RPMI8226 (cell line): Measurements from ENCODE around the gene BCL11B.

Source experiments
- DNase-seq: peaks from one replicate; pipeline ENCODE4 v3.0.0-alpha.2; 2015

BCL11B gene

DNA sequence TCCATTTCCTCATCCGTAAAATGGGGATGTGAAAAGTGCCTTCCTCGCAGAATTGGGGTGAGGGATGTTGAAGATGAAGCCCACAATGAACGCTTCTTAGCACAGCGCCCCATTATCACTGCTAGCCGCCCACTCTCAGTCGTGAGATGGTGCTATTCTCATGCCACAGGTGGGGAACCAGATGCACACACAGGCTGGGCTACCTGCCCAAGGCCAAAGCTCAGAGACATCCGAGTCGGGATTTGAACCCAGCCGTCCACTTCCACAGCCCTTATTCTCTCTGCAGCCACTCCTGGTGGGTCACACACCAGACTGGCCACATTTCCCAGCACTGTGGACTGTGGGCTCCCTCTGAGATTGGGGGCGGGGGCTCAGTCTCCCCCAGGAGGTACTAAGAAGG lies 55.8 kb downstream of the BCL11B start:
- DNase-seq: no peak

DNA sequence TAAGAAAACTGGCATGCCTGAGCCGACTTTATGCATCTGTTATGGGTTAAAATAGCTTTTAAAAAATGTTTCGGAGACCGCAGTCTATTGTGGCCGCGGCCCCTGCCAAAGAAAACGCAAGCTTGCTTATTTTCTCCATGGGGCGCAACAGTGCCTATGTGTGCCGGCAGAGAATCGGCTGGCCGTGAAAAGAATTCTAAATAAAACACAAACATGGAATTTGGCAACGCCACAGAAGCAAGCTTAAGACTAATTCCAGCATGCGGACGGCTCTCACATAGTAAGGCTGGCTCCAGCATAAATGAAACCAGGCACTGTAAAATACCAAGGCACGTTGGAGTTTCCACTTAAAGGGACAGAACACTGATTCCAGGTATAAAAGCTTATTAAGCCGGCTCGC lies 56.7 kb downstream of the BCL11B start:
- no peak for DNase-seq

DNA sequence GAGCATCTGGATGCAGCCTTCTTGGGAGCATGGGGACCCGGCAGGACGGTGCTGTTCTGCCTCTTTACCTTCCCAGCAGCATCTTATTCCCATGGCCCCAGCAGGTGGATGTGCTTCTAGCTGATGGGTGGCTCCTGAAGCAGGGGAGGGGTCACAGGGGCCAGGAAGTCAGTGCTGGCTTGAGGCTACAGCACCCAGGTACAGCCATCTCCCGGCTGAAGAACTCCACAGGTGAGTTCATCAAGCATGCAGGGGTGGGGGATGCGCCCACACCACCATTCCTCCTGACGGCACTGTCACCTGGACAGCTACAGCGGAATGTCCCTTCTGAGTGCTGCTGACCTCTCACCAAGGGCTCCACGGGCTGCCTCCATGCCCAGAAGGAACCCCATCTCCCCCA lies 57.3 kb downstream of the BCL11B start:
- DNase-seq: no peak

DNA sequence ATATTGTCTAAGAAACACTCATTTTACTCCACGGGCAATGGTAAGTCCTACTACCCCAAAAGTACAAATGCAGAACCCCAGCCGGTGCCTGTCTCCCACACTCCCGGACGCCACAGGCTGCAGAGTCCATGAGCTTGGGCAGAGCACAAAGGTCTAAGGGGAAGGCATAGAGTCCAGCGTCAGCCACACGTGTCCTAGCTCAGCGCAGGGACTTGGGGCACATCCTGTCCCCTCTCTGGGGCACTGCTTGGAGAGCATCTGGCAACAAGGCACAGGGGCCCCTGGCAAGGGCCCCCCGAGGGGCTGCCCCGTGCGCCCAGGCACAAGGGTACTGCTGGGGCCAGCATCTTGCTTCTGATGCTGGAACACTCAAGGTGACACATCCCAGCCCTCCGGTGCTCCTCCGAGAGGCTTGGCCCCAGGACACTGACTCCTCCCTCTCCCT lies 58.4 kb downstream of the BCL11B start:
- no peak for DNase-seq

DNA sequence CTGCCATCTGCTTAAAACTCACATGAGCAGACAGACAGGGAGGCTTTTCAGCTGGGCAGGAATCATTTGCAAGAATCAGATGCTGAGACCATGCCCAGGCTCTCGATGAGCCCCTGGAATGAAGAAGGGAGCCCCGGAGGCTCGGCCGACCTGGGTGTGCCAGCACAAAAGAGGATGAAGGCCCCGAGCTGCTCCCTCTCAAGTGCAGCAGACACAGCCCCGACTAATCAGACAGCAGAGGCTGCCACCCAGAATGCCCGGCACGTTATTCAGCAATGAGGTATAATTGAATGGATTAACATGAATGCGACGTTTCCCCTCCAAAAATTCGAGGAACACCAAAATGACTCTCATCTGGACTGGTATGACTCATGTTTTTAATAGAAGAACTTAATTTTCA lies 58.9 kb downstream of the BCL11B start:
- no peak for DNase-seq

DNA sequence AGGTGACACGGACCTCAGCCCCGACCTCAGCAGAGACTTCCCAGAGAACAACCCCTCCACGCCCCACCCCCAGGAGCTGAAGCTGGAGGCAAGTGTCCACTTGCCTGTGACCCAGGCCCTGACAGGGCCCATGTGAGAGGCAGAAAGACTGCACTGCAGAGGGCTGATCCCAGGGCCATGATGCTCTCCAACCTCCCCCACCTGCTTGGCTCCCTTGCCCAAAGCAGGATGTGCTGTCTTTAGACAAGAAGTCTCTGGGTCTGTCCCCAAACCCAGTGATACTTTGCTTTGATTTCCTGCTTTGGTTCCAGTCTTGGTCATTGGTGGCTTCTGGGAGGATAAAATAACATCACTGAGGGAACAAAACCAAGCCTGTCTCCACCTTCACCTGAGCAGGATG lies 59.4 kb downstream of the BCL11B start:
- DNase-seq: no peak

DNA sequence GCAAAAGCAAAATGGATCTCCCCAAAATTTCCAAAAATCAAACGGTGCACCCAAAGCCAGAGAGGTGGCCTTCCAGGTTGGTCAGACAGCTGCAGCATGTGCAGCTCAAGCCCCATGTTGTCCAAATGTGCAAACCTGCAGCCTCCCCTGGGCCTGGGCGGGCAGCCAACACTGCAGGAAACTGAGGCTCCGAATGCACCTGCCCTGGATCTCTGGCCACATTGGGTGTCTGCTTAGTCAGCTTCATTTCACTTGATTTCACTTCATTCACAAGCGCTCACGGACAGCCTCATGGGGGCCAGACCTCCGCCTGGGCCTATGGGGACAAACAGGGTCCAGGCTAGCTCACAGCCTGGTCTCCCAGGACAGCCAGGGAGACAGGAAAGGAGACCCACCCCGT lies 59.8 kb downstream of the BCL11B start:
- DNase-seq: peak; percentile 47

DNA sequence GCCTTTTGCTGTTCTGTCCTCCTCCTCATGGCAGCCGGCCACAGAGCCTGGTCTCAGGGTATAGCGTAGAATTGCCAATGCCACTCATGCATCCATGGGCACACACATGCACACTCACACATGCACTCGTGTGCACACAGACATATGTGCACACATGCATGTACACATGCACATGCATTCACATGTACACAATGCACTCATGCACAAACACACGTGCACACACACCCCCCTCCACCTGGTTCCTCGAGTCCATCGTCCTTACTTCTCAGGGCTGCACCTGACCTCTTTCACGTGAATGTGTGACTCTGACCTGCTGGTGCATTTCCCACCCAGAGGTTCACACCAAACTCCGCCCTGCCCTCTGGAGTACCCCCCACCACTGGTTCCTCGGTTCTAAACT lies 60.6 kb downstream of the BCL11B start:
- no peak for DNase-seq

DNA sequence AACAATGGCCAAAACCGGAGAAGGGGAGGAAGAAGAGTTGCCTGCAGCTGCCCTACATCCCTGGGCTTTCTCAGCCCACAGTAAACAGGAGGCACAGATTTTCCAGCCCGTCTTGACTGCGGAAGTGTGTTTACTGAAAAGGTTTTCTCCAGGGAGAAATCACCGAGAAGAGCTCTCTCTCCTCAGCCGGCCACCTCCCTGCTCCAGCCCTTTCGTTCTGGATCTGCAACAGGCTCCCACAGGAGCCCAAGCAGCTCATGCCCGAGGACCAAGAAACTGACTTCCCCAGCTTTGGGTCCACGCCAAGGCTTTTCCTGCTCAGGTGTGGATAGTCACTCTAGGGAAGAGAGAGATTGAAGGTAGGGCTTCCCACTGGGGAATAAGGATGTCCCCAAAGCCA lies 61.7 kb downstream of the BCL11B start:
- DNase-seq: no peak

DNA sequence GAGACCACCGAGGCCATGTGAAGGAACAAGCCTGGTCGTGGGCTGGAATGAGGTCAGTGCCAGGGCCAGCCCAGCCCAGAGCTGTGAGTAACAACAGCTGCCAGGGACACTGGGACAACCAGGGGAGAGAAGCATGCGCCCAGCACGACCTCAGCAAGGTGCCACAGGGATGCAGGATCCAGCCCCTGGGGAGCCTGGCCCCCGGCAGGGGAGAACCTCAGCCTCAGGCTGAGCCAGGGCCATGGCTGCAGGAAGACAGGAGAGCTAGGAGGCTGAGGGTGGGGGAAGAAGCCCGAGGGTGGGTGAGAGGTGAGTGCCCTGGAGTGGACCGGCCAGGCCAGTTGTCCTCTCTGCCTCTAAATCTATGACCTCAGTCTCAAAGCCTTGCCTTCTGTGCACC lies 62.6 kb downstream of the BCL11B start:
- no peak for DNase-seq

DNA sequence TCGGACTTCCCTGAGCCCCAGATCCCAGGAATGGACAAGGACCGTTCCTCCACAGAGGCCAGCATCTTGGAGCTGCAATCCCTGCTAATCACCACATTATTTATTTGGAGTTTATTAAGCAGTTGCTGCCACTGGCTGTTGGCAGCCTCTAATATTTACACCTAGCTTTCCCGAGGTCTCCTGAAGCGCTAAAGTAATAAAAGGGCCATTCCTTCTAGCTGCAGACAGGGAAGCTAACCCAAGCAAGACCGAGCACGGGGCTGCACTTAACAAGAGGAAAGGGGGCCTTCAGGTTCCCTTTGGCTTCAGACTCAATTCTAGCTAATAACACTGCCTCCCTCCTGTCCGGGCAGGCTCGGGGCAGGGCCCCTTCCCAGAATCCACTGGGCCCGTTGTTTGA lies 63.7 kb downstream of the BCL11B start:
- DNase-seq: no peak

DNA sequence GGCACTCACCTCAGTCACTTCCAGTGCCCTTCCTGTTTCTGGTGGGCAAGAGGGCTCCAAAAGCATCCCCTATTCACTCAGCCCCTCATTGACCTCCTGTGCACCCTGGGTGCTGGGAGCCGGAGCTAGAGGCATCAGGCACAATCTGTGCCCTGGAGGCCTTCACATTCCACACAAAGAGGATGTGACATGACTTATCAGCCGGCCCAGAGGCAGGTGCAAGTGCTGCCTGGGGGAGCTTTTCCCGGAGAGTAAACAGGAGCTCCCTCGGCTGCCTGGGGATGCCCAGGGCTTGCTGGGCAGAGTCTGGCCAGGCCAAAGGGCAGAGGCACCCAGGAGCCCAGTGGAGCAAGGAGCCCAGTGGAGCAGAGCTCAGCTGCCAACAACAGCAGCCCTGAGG lies 64.5 kb downstream of the BCL11B start:
- no peak for DNase-seq

DNA sequence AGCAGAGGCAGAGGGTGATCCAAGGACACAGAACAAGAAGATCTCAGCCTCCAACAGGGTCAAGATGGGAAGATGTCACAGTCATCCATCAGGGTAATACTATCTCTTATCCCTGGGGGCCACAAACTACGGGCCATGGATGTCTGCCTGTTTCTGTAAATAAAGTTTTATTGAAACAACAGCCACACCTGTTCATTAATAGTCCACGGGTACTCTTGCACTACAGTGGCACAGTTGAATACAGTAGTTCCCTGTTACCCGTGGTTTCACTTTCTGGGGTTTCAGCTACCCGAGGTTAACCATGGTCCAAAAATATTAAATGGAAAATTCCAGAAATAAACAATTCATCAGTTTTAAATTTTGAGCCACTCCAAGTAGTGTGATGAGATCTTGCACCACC lies 65.9 kb downstream of the BCL11B start:
- DNase-seq: no peak

DNA sequence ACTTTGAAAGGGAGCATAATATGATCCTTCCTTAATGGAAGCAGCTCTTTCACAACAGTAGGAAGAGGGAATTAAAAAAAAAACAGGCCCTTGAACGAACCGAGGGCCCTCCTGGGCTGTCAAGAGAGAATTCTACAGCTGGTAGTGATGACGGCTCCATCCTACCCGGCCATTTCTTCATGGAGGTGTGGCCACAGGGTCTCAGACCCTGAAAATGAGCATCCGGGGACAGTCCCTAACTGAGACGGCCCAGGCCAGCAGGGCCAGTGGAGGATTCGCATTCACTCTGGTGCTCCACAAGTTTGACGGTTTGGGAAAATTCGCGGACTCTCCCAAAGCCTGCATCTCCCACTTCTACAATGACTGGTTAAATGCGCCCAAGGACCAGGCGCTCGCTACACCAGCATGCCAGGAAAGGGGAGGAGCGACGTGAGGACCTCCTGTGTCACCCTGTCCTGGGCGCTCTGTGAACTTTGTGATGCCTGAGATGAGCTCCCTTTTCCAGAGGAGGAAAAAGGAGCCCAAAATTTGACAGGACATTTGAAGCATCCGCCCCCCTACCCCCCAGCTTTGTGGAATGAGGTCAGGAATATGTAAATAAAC lies 66.8 kb downstream of the BCL11B start:
- DNase-seq: no peak

DNA sequence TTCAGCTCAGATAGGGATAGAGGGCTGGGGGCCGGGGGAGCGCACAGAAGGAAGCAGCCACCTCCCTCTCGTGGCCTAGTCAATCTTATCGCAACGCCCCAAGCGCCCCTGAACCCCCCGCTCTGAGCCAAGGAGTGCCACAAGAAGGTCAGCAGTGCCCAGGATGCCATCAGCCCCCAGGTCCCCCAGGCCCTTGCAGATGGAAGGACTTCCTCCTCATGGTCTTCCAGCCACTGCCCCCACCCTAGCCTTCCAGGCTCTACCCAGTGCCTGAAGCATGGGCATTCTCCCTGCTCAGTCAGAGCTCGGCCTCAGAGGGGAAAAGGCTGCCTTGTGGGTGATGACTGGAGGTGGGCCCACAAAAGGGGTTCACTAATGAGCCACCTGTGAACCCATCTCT lies 68.2 kb downstream of the BCL11B start:
- DNase-seq: no peak

DNA sequence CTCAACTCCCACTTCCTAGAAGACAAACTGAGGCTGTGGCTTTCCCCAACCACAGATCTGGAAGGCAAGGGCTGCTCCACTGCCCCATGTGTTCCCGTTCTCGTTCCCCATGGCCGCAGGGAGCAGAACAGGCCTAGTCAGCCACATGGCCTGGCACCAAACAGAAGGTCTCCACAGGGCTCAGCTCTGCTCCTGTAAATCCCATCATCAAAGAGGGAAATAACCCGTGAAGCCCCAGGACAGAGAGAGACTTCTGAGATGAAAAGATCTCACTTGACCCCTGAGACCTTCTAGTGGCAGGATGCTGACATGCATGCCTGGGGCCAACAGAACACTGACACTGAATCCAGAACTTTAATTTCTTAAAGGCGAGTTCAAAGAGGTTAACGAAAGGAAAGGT lies 68.9 kb downstream of the BCL11B start:
- no peak for DNase-seq

DNA sequence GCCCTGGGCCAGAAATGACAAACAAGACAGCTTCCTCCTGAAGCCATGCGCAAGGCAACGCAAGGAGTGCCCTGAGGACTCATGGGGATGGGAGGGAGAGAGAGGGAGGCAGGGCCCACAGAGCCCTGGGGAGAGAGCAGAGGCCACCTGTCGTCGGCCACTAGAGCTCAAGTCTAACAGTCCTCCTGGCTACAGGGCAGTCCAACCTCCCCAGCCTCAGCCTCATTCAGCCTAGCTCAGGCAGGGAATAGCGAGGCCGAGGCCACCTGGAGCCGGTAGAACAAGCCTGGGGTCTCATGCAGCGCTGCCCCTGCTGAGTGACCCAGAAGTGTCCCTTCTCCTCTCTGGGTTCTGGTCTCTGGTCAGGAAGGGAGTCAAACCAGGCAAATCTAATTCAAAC lies 69.5 kb downstream of the BCL11B start:
- DNase-seq: no peak

DNA sequence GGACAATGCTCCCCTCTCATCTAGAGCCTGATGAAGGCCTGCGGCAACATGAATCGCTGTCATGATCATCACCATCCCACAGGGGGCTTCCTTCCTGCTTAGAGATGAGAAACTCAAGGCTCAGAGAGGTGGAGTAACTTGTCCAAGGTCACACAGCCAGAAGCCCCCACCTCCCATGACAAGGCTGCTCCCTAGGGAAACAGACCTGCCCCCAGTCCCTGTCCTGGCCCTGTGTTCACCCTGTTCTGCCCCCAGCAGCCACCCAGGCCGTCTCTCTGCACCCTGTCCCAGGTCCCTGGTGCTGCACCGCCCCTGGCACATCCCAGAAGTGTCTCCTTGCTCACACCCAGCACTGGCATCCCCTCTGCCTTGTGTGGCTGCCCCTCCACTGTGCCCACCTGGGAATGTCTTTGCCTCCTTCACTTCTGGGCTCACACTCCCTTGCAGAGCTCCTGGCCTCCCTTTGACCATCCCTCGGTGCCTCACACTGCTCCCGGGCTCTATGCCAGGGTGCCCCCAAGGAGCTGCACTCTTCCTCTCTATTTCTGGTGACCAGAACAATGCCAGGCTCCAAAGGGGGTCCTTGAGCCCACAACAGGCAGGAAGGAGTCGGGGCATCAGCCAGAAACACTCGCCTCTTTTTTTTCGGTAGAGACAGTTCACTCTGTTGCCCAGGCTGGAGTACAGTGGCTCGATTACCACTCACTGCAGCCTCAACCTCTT lies 70.5 kb downstream of the BCL11B start:
- no peak for DNase-seq

DNA sequence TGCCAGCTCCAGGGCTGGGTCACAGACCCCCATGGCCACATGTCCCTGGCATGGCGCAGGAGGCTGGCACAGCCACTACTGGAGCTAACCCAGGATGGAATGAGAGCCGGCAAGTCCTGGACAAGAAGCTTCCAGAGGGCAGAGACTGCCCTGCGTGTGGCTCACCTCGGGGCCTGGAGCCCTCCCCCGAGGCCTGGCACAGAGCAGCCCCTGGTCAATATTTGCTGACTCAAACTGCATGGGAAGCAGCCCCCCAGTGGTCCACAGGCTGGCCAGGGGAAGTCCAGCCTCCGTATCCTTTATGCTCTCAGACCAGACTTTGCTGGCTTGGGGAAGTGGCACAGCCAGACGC lies 71.4 kb downstream of the BCL11B start:
- DNase-seq: no peak

DNA sequence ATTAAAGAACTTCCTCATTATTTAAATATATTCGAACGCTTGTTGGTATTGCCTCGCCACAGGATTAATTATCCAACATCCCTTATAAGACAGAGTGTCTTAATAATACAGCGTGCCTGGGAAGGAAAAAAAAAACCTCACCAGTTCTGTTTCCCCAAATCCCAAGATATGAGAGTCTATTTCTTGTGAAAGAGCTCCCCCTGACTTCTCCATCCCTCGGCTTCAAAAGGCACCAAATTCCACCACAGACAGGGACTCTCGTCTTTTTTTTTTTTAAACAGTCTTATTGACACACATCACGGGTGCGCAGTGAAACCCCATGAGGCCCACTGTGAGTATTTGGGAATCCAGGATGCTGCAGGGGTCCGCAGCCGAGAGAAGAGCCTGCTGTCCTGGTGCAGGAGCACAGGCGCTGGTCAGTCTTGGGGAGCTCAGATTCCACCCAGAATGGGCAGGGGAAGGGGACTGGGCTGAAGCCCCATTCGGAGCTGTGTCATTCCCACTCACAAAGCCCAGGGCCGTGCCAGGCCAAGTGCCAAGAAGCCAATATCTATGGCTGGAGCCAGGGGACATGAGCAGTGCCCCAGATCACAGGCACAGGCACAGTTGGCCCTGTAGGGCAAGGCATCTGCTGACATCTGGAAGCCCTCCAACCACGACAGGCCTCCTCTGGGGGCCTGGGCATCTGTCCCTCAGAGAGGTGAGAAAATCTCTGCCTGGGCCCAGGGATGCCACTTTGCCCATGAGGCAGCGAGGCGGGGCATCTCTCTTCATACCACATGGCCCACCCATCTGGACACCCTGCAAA lies 71.9 kb downstream of the BCL11B start:
- no peak for DNase-seq

DNA sequence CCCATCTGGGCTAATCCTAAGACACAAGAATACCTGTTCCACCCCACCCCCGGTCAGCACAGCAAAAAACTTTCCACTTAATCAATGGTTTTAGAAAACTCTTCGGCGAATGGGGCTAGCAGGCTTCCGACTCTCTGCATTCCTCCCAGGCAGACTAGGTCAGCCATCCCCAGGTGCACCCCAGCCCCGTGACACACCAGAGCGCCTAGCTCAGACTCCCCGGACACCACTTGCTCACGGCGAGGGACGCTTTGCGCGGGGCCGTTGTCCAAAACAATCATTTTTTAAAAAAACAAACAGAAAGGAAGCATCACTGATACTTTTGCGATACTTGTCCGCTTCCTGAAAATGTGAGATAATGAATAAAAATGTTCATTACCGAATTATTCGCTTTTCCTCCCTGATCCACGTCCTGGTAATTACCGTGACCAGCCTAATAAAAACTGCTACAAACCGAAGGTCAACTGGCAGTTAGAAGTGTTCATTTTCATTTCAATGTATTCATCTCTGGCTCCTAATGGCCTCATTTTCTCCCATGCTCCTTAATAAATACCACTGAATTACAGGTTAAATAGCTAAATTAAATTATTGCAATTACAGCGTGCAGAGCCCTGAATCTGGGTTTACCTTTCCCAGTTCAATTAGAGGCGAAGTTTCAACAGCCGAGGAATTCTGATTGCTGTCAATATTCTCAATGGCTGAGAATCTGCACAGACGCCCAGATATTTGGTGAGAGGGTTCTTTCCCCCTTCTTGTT lies 73.1 kb downstream of the BCL11B start:
- DNase-seq: no peak

DNA sequence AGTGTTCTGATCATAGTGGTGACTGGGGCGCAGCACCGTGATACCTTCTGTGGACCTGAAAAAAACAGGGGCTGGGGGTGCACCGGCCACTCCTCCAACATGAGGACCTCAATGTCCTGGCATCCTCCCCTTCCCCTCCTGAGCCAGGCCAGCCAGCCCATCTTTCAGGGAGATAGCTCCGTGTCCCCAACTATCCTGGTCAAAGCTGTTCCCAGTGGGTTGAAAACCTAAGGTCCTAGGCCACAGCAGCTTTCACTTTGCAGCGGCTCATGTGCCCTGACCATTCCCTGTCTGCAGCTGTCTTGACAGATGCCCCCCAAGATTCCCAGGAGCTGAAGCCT lies 75.7 kb downstream of the BCL11B start:
- DNase-seq: no peak

DNA sequence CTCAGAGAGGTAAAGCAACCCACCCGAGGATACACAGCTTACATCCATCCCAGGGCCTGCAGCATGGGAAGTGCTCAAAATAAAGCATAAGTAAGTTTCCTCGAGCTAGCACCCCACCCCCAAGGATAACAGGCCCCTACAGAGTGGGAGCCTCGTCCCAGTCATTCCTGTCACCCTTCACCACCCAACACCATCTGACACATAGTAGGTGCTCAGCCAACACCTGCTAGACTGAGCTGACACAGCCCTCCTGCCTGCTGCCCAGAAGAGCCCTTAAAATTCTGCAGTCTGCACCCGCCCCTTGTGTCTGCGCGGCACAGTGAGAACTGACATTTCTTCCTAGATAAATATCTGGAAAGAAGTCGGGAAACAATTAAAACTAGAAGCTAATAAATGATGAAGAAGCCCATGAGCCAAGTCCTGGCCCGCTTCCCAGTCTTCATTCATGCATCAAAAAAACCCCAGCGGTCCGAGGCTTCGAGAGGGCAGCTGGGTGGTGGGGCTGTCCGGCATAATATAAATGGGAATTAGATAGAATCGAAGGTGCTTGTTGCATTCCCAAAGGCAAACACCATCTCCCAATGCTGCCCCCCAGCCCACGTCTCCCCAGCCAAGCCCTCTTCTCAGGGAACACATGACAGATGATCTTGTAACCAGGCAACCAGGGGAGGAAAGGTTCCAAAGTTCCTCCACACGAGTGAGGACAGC lies 76.2 kb downstream of the BCL11B start:
- no peak for DNase-seq
